HG03432 (cell line): ENCODE results near the gene CEP78.
A peak's percentile ranks its signal among the peaks of the same experiment; 100 is the strongest.
"Not testable (repeated sequence)": the region's sequence is repeated elsewhere in the genome, so short reads cannot be mapped to it uniquely, and the experiment has no call there.

Experiments
- ATAC-seq: cut with Tn5 transposase; IDR thresholded peaks from one replicate; pipeline ENCODE4 v1.9.1; 2021; ENCODE audit warnings: mild to moderate bottlenecking, moderate library complexity; ENCODE audit not compliant: unreplicated experiment

Gene CEP78, protein sequence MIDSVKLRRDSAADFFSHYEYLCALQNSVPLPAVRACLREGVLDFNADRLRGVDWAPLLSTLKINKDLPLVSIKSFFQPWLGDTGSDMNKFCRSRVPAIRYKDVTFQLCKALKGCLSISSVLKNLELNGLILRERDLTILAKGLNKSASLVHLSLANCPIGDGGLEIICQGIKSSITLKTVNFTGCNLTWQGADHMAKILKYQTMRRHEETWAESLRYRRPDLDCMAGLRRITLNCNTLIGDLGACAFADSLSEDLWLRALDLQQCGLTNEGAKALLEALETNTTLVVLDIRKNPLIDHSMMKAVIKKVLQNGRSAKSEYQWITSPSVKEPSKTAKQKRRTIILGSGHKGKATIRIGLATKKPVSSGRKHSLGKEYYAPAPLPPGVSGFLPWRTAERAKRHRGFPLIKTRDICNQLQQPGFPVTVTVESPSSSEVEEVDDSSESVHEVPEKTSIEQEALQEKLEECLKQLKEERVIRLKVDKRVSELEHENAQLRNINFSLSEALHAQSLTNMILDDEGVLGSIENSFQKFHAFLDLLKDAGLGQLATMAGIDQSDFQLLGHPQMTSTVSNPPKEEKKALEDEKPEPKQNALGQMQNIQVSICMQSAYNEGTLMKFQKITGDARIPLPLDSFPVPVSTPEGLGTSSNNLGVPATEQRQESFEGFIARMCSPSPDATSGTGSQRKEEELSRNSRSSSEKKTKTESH

DNA sequence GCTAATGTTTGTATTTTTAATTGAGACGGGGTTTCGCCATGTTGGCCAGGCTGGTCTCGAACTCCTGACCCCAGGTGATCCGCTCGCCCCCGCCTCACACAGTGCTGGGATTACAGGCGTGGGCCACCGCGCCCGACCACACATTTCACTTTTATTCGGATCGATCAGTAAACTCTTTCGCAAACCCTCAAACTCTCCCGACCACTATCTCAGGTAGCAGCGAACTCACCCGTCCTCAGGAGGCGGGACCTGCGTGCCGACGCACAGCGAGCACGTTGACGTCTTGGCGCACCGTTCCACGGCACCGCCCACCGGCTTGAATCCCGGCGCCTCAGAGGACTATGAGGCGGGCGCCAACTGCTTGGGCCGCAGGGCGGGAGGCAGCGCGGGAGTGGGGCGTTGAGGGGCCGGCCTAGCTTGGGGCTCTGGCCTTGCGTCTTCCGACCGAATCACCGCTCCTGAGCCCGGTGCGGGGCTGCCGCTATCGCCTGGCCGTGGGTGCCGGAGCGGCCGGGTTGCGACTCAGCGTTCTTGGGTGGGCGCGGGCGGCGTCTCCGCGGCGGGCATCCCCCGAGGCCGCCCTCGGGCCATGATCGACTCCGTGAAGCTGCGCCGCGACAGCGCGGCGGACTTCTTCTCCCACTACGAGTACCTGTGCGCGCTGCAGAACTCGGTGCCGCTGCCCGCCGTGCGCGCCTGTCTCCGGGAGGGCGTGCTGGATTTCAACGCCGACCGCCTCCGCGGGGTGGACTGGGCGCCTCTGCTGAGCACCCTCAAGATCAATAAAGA is at the start of gene CEP78:
Gene CEP78, plus strand, starts transcription at position 314 of the 789 bp plus-strand sequence. Its CDS starts 276 bp downstream, at position 590.
- ATAC-seq: peak; percentile 99

DNA sequence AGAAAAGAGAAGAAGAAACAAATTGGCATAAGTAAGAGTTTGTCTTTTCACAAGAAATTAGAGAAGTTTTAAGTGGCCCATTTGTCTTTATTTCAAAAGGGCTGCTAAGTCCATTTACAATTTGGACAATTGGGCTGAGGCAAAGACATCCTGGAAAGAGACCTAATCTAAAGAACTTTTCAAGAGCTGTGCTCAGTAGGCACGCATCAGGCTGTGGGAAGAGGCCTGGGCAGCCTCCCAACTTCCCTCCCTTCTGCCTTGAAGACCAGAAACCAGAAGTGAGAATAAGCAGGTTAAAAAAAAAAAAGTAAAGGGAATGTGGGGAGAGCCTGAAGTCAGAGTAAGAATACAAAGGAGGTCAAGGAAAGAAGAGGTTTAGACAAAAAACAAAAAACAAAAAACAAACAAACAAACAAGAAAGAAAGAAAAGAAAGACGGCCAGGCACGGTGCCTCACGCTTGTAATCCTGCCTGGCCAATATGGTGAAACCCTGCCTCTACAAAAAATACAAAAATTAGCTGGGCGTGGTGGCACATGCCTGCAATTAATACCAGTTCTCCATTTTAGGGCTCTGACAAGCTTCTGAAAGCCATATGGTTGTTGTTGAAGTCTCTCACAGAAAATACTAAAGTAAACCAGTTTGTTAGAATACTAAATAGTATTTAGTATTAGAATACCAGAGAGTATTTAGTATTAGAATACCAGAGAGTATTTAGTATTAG is 48.0 kb upstream of the CEP78 start:
- no peak for ATAC-seq

DNA sequence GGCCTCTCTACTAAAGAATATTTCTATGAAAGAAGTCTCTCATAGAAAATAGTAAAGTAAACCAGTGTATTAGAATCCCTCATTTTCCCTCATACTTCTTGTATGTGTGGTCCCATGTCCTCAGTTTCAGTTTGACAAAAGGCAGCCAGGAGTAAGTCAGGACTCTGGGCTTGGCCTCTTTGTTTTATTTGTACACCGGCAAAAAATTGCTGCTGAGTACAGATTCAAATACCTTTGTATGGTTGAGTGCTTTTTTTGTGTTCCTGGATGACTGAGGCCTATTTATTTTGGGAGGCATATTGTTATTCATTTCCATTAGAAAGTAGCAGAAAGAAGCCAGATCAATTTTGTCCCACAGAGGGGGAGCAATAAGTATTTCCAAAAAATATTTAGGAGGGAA is 47.3 kb upstream of the CEP78 start:
- ATAC-seq: no peak

DNA sequence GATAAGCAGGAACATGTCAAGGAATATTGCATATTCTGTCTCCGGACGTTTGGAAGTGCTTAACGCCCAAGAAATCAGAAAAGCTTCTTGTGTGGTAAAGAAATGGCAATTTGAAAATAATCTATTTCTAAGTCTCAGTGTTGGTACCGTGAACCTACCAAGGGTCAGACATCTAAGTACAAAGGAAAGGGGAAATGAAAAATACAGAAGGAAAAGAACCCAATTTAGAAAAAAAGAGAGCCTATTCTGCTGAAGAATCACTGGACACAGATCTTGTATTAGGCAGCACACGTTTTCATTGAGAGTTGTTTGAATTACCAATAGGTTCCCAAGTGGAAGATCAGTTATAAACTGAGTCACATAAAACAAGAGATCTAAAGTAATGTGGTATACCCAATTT is 46.9 kb upstream of the CEP78 start:
- ATAC-seq: no peak

DNA sequence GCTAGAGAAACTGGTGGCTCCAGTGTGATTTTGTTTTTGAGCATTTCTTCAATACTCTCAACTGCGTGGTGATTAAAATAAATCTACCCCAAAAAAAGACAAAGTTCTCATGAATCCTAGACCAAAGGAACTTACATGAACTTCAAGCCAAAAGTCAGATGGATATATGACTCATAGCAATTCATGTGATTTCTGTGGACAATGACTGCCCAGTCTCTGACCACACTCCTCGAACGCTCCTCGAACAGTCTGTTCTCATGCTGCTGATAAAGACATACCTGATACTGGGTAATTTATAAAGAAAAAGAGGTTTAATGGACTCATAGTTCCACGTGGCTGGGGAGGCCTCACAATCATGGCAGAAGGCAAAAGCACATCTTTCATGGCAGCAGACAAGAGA is 46.4 kb upstream of the CEP78 start:
- ATAC-seq: no peak

DNA sequence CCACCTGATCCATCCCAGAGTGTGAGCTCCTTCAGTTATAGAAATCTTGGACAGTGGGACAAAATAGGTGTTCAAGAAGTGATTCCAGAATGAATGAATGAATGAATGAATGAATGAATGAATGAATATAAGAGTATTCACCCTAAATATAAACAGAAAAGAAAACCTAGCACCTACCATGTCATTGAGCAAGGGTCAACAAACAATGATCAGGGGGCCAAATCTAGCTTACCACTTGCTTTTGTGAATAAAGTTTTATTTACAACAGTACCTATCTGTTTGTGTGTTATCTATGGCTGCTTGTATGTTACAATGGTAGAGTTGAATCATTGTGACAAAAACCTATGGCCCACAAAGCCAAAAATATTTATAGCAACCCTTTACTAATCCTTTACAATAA is 43.9 kb upstream of the CEP78 start:
- no peak for ATAC-seq

DNA sequence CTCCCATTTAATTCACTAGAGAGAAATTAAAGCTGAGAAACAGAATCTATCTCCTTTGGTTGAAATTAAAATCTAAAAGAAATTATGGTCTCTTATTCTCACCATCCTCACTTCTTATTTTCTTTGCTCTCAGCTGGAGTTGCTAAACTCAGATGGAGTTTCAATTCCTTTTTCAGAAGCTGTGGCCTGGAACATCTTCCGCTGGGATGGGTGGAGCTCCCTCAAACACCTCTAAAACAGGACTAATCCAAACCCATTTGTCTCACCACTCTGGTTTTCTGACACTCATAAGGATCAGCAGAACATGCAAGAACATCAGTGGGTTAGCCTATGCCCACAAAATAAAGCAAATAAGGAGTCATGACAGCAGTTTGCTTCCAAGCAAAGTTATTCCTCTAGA is 39.6 kb upstream of the CEP78 start:
- peak; percentile 70 for ATAC-seq

DNA sequence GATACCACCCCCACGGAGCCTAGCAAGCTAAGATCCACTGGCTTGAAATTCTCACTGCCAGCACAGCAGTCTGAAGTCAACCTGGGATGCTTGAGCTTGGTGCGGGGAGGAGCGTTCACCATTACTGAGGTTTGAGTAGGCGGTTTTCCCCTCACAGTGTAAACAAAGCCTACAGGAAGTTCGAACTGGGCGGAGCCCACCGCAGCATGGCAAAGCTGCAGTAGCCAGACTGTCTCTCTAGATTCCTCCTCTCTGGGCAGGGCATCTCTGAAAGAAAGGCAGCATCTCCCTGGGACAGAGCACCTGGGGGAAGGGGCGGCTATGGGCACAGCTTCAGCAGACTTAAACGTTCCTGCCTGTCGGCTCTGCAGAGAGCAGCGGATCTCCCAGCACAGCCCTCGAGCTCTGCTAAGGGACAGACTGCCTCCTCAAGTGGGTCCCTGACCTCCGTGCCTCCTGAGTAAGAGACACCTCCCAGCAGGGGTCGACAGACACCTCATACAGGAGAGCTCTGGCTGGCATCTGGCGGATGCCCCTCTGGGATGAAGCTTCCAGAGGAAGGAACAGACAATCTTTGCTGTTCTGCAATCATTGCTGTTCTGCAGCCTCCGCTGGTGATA is 34.6 kb upstream of the CEP78 start:
- peak; percentile 82 for ATAC-seq

DNA sequence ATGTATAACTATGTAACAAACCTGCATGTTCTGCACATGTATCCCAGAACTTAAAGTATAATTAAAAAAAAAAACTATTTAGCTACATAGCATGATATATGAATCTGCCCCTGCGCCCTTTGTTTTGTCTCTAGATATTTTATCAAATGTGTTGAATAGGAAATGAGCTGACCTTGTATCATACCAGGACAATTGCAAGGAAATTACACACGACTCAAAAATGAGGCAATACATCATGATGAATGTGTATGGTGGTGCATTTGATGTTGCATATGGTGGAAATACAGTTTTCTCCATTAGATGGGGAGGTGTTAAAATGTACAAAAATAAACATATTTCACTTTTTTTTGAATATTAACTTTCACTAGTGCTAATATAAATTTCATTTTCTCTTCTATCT is 28.6 kb upstream of the CEP78 start:
- ATAC-seq: no peak

DNA sequence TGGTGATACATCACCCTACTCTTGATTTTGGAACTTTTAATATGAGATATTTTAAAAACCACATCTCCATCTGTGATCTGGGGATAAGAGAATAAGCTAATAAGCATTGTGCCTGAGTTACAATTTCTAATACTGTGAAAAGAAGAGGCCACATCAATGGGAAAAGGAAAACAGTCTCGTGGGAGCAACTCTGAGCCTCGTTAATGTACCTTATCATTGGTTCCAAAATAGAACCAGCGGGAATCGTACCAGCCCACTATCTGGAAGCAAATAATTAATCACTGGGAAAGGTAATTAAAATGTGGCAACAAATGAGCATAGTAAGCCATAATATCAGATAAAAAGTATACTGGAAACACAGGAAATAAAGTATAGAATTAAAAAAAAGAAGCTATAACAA is 28.0 kb upstream of the CEP78 start:
- no peak for ATAC-seq

DNA sequence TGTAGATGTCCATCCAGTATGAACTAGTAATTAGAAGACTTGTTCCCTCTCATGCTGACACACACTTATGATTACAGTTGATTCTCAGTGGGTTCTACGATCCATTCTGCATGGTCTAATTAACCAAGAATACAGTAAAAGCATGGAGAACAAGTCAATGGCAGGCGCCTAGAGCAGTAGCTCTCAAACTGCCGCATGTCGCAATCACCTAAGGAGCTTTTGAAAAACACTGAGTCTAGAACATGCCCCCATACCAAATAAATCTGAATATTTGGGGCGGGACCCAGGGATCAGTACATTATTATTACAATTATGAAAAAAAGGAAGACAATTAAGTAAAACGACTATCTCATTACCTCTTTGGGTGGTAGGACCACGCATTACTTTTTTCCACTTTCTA is 26.7 kb upstream of the CEP78 start:
- no peak for ATAC-seq

DNA sequence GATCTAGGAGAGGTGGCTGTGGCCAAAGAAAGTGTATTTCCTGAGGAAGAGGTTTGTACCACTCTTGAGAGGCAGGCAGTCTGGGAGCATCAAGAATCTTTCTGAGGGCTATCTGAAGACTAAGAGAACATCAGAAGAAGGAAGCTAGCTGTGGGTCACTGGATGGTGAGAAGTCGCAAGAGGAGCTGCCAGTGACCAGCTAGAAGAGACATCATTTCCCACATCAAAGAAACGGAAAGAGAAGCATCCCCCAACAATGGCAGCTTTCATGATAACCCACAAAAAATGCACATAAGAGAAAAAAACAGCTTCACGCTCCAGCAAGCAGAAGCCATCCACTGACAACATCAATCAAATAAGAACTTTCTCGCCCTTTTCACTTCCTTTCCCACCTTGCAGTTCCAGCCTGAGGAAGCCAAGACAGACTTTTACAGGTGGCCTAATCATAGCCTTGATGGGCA is 25.0 kb upstream of the CEP78 start:
- ATAC-seq: peak; percentile 92

DNA sequence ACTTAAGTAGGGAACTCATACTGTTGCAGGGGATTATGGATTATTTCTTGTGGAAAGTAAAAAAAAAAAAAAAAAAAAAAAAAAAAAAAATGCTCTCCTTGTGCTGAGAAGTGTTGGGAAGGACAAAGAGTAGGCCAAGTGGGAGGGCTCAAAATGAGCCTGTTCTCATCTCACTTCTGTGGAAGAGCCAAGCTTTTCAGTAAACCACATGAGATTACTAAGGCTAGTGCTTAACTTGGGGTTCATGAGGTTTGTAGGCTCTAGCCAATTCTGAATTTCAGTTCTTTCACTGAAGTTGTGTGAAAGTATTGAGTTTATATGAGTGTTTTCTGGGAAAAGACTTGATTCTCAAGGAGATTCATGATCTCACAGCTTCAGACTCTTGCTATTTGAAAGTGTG is 23.0 kb upstream of the CEP78 start:
- no peak for ATAC-seq

DNA sequence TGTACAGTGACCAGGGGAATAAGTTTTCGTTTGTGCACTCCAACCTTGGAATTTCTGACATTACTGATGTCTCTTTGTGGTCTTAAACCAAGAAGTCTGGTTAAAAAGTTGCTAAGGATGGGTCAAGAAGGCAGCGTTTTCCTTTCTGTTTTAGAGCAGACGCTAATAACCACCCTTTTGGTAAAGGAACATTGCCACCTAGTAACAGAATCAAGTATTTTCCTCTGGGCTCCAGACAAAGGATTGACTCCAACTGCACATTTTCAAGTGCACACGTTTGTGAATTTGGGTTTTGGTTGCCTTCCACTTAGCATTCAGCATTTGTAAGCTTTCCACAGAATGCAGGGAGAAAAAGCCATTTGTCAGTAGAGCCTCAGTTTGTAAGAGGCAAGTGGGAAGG is 22.2 kb upstream of the CEP78 start:
- ATAC-seq: no peak

DNA sequence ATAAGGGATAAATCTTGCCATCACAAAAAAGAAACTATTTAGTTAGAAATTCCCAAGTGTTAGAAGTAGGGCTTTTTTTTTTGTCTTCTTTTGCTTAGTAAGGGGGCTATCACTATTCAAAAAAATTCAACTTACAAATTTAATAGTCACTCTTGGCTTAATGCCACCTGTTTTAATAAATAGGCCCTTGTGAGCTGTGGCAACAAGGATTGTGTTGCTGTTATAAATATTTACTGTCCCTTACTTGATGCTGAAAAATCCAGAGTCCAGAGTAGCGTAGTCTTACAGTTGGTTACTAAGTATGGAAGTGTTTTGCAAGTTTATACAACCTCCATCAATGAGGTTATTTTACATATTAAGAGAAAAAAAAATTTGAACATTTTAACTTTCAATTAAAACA is 21.4 kb upstream of the CEP78 start:
- no peak for ATAC-seq

DNA sequence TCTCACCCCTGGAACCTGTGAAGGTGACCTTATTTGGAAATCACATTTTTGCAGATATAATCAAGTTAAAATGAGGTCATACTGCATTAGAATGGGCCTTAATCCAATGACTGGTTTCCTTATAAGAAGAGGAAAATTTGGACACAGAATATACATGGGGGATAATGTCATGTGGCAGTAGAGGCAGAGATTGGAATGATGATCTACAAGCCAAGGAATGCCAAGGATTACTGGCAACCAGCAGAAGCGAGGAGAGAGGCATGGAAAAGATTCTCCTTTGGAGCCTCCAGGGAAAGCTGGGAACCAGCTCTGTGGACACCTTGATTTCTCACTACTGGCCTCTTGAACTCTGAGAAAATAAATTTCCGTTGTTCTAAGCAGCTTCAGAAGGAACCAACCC is 20.2 kb upstream of the CEP78 start:
- ATAC-seq: no peak

DNA sequence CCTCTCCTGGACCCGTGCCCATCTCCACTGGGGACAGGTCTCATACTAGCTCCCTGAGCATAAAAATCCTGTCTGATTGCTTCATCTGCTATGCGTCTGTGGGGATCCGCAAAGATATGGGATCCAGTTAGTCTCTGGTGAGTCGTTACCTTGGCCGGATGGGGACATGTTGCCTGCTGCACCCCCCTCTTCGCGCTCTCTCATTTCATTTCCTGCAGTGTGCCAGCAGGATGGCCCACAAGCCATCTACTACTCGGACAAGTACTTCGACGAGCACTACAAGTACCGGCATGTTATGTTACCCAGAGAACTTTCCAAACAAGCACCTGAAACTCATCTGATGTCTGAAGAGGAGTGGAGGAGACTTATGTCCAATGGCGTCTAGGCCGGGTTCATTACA is 17.0 kb upstream of the CEP78 start:
- ATAC-seq: no peak

DNA sequence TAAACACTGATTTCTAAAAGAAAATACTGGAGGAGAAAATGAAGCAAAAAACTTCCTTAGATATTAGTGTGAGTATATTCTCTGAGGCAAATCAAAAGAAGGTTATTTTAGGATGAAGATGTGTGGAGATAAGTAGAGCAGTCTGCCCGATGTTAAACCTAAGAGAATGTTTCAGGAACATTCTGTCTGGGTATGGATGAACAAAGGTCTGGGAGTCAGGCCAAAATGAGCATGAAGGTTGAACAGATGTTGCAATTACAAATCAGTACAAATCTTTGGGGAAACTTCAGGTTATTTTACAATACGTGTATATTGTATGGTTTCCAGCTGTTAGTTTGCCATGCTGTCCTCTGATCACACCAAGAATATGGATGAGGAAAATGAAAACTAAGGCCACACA is 14.4 kb upstream of the CEP78 start:
- ATAC-seq: no peak

DNA sequence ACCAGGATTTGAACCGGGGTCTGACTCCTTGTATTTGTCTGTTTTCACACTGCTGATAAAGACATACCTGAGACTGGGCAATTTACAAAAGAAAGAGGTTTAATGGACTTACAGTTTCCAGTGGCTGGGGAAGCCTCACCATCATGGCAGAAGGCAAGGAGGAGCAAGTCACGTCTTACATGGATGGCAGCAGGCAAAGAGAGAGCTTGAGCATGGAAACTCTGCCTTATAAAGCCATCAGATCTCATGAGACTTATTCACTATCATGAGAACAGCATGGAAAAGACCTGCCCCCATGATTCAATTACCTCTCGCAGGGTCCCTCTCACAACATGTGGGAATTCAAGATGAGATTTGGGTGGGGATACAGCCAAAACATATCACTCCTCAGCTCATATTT is 14.0 kb upstream of the CEP78 start:
- ATAC-seq: not testable (repeated sequence)

DNA sequence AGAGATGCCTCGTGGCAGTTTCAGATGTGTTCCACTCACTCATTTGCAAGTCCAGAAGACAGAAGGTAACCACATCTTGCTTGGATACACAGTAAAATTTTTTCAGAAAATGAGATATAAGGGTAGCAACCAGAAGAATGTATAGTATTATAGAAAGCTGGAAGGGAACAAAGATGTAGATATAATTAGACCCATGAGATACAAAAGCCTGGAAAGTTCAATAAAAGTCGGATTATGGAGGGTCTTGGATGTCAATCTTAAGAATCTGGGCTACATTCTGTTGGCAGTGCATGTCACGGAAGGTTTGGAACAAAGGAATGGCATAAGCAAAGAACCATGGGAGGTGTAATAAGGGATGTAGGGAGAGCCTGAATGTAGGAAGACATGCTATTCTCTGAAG is 5.1 kb upstream of the CEP78 start:
- ATAC-seq: no peak
